Measurements from ENCODE around the gene ARHGEF4.

ARHGEF4 gene

DNA sequence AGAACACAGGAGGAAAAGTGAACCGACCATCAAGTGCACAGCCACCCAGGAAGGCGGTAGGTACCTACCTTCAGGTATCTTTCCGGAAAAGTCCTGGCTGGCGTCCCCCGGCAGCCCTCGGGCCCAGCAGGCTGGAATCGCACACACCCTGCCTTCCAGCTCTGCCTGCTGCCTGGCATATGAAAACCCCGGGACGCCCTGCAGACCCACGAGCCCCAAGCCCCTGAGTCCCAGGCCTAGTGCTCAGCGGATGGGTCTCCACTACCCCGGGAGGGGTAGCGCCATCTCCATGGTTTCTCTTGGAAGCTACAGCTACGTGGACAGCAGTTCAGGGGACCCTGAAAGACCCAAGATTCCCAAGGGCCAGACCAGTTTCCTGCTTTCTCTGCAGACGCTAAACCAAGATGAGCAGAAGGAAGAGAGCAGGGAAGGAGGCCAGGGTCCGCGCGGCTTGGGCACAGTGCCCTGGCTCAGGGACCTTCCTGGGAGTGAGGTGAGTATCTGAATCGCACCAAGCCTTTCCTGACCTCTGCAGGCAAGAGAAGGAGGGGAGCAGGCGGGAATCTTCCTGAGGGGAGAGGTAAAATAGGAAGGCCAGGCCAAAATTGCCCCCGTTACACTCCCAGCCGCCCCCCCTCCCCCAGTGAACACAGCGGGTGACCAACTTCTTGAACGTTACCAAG is 80.4 kb downstream of the ARHGEF4 start:
- Histone ChIP-seq H3F3A (ENCODE audit: low read depth) (no peaks in the 10 kb centered on the region), H3K4me2 (ENCODE audit: low read depth, low read length, poor library complexity, severe bottlenecking) (no peak overlapping the region), H2AFZ (ENCODE audit: low read length) (no peak overlapping the region), H3K79me2 (ENCODE audit: insufficient read depth, low read length) (no peaks in the 10 kb centered on the region), H3K9ac (ENCODE audit: low read depth, low read length, poor library complexity, severe bottlenecking) (no peak overlapping the region), H3K4me1 (ENCODE audit: insufficient read depth, low read length, poor library complexity, severe bottlenecking) (no peaks in the 10 kb centered on the region), H3K4me3 (ENCODE audit: low read length, poor library complexity, severe bottlenecking) (no peak overlapping the region), H3K36me3 (ENCODE audit: insufficient read depth, low read length) (no peaks in the 10 kb centered on the region), H3K27me3 (ENCODE audit: insufficient read depth, low read length, poor library complexity, severe bottlenecking) (no peaks in the 10 kb centered on the region), H3K9me3 (ENCODE audit: insufficient read depth, low read depth, low read length) (no peaks in the 10 kb centered on the region), H3K9me2 (replicated peaks; ENCODE audit: low read depth, low read length) (no peaks in the 10 kb centered on the region), H4K20me1 (ENCODE audit: insufficient read depth, low read length, poor library complexity, severe bottlenecking) (no peaks in the 10 kb centered on the region)
- no peak for TF ChIP-seq EZH2phosphoT487 (IDR thresholded peaks at IDR 0.05; ENCODE audit: borderline replicate concordance)
- TF ChIP-seq, protein P1, sequence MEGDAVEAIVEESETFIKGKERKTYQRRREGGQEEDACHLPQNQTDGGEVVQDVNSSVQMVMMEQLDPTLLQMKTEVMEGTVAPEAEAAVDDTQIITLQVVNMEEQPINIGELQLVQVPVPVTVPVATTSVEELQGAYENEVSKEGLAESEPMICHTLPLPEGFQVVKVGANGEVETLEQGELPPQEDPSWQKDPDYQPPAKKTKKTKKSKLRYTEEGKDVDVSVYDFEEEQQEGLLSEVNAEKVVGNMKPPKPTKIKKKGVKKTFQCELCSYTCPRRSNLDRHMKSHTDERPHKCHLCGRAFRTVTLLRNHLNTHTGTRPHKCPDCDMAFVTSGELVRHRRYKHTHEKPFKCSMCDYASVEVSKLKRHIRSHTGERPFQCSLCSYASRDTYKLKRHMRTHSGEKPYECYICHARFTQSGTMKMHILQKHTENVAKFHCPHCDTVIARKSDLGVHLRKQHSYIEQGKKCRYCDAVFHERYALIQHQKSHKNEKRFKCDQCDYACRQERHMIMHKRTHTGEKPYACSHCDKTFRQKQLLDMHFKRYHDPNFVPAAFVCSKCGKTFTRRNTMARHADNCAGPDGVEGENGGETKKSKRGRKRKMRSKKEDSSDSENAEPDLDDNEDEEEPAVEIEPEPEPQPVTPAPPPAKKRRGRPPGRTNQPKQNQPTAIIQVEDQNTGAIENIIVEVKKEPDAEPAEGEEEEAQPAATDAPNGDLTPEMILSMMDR (conservative IDR thresholded peaks at IDR 0.05; ENCODE audit: low read length) = no peak

GRCh38 chr2:130918393-130918792 is 81.7 kb downstream of the ARHGEF4 start:
- Histone ChIP-seq H3K4me3 (ENCODE audit: low read length, poor library complexity, severe bottlenecking) (no peak overlapping the region), H4K20me1 (ENCODE audit: insufficient read depth, low read length, poor library complexity, severe bottlenecking) (no peaks in the 10 kb centered on the region), H3K79me2 (ENCODE audit: insufficient read depth, low read length) (no peaks in the 10 kb centered on the region), H3K9me2 (replicated peaks; ENCODE audit: low read depth, low read length) (no peaks in the 10 kb centered on the region), H3F3A (ENCODE audit: low read depth) (no peaks in the 10 kb centered on the region), H2AFZ (ENCODE audit: low read length) (no peak overlapping the region), H3K9me3 (ENCODE audit: insufficient read depth, low read depth, low read length) (no peaks in the 10 kb centered on the region), H3K9ac (ENCODE audit: low read depth, low read length, poor library complexity, severe bottlenecking) (no peak overlapping the region), H3K4me1 (ENCODE audit: insufficient read depth, low read length, poor library complexity, severe bottlenecking) (no peaks in the 10 kb centered on the region), H3K27me3 (ENCODE audit: insufficient read depth, low read length, poor library complexity, severe bottlenecking) (no peaks in the 10 kb centered on the region), H3K4me2 (ENCODE audit: low read depth, low read length, poor library complexity, severe bottlenecking) (no peak overlapping the region), H3K36me3 (ENCODE audit: insufficient read depth, low read length) (no peaks in the 10 kb centered on the region)
- no peak for TF ChIP-seq EZH2phosphoT487 (IDR thresholded peaks at IDR 0.05; ENCODE audit: borderline replicate concordance)
- TF ChIP-seq, protein P1 (conservative IDR thresholded peaks at IDR 0.05; ENCODE audit: low read length) = no peak

- Histone ChIP-seq H4K20me1 (ENCODE audit: insufficient read depth, low read length, poor library complexity, severe bottlenecking) (no peaks in the 10 kb centered on the region), H2AFZ (ENCODE audit: low read length) (no peak overlapping the region), H3K36me3 (ENCODE audit: insufficient read depth, low read length) (no peaks in the 10 kb centered on the region), H3K4me1 (ENCODE audit: insufficient read depth, low read length, poor library complexity, severe bottlenecking) (no peaks in the 10 kb centered on the region), H3K27me3 (ENCODE audit: insufficient read depth, low read length, poor library complexity, severe bottlenecking) (no peaks in the 10 kb centered on the region), H3K9me2 (replicated peaks; ENCODE audit: low read depth, low read length) (no peaks in the 10 kb centered on the region), H3K9me3 (ENCODE audit: insufficient read depth, low read depth, low read length) (no peaks in the 10 kb centered on the region), H3K79me2 (ENCODE audit: insufficient read depth, low read length) (no peaks in the 10 kb centered on the region), H3F3A (ENCODE audit: low read depth) (no peaks in the 10 kb centered on the region), H3K4me2 (ENCODE audit: low read depth, low read length, poor library complexity, severe bottlenecking) (no peak overlapping the region), H3K9ac (ENCODE audit: low read depth, low read length, poor library complexity, severe bottlenecking) (no peak overlapping the region), H3K4me3 (ENCODE audit: low read length, poor library complexity, severe bottlenecking) (no peak overlapping the region)
- TF ChIP-seq, protein P1 (conservative IDR thresholded peaks at IDR 0.05; ENCODE audit: low read length) = peak; percentile 96
- TF ChIP-seq EZH2phosphoT487 (IDR thresholded peaks at IDR 0.05; ENCODE audit: borderline replicate concordance) = no peak
Measured at GRCh38 chr2:130920415-130921163, 83.9 kb downstream of the ARHGEF4 start.

All from Loucy (cell line).